HG03066 (cell line): ENCODE measurements around the gene PLEKHG4B.
"Not testable (repeated sequence)": the region's sequence is repeated elsewhere in the genome, so short reads cannot be mapped to it uniquely, and the experiment has no call there.

Experiments
- ATAC-seq: cut with Tn5 transposase; IDR thresholded peaks from one replicate; pipeline ENCODE4 v1.9.1; 2021; ENCODE audit warnings: low read depth; ENCODE audit not compliant: unreplicated experiment

The PLEKHG4B gene

GRCh38 chr5:196350-196749 is 104.4 kb downstream of the PLEKHG4B start:
- ATAC-seq: no peak

GRCh38 chr5:197031-197430 is 105.1 kb downstream of the PLEKHG4B start:
- not testable (repeated sequence) for ATAC-seq

- no peak for ATAC-seq
These were observed 106.0 kb downstream of the PLEKHG4B start for GRCh38 chr5:197892-198489.

- no peak for ATAC-seq
These were observed 106.7 kb downstream of the PLEKHG4B start for GRCh38 chr5:198516-199196.

- ATAC-seq: no peak
These were observed 107.4 kb downstream of the PLEKHG4B start for GRCh38 chr5:199197-199949.

GRCh38 chr5:199950-200645 is 108.1 kb downstream of the PLEKHG4B start:
- no peak for ATAC-seq

- no peak for ATAC-seq
These were observed 109.0 kb downstream of the PLEKHG4B start for GRCh38 chr5:200985-201384.

- no peak for ATAC-seq
These were observed 109.7 kb downstream of the PLEKHG4B start for GRCh38 chr5:201672-202071.

GRCh38 chr5:203246-203930 is 111.4 kb downstream of the PLEKHG4B start:
- ATAC-seq: no peak

- no peak for ATAC-seq
These were observed 112.0 kb downstream of the PLEKHG4B start for GRCh38 chr5:204001-204400.

GRCh38 chr5:204462-204861 is 112.5 kb downstream of the PLEKHG4B start:
- ATAC-seq: no peak

GRCh38 chr5:204966-205670 is 113.2 kb downstream of the PLEKHG4B start:
- no peak for ATAC-seq

- ATAC-seq: no peak
These were observed 114.4 kb downstream of the PLEKHG4B start for GRCh38 chr5:206406-206805.

- ATAC-seq: no peak
These were observed 115.1 kb downstream of the PLEKHG4B start for GRCh38 chr5:206927-207536.

GRCh38 chr5:207599-207998 is 115.6 kb downstream of the PLEKHG4B start:
- ATAC-seq: no peak

- no peak for ATAC-seq
These were observed 116.6 kb downstream of the PLEKHG4B start for GRCh38 chr5:208449-209114.

GRCh38 chr5:213803-214395 is 121.9 kb downstream of the PLEKHG4B start:
- ATAC-seq: no peak

GRCh38 chr5:215256-215655 is 123.3 kb downstream of the PLEKHG4B start:
- ATAC-seq: not testable (repeated sequence)

- not testable (repeated sequence) for ATAC-seq
These were observed 124.1 kb downstream of the PLEKHG4B start for GRCh38 chr5:216076-216475.
